Neuron (in vitro differentiated cells): ENCODE data around the gene ZNF3.

Experiments
- H2AFZ ChIP-seq: one replicate; pipeline ENCODE4 v1.6.1; 2013; ENCODE audit warnings: low read depth, mild to moderate bottlenecking, inconsistent platforms, low read length, moderate library complexity
- H3K27me3 ChIP-seq: one replicate; pipeline ENCODE4 v1.6.1; 2013; ENCODE audit warnings: low read length; ENCODE audit not compliant: insufficient read depth
- H3K36me3 ChIP-seq: one replicate; pipeline ENCODE4 v1.6.1; 2013; ENCODE audit warnings: low read length; ENCODE audit not compliant: insufficient read depth
- H3K4me1 ChIP-seq: one replicate; pipeline ENCODE4 v1.6.1; 2013; ENCODE audit warnings: low read length; ENCODE audit not compliant: insufficient read depth
- H3K4me3 ChIP-seq: 2 replicates; pipeline ENCODE4 v1.5.1; 2013; ENCODE audit warnings: mild to moderate bottlenecking, low read length, moderate library complexity
- H3K9me3 ChIP-seq: one replicate; pipeline ENCODE4 v1.6.1; 2013; ENCODE audit warnings: low read length

The ZNF3 gene

DNA sequence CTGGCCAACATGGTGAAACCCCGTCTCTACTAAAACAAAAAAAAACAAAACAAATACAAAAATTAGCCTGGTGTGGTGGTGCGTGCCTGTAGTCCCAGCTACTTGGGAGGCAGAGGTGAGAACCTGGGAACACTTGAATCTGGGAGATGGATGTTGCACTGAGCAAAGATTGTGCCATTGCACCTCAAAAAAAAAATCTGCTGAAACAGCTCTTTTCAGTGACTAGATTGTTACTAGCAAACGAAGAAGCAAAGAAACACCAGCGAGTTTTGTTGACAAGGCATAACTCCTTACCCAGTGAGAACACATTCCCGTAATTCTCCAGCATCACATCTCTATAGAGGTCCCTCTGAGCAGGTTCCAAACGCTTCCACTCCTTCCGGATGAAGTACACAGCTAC lies 6.7 kb downstream of the ZNF3 start:
- Histone ChIP-seq H3K4me1 (peaks cover 10% of the 10 kb centered on the region), H2AFZ (no peak overlapping the region), H3K36me3 (peaks cover 96% of the 10 kb centered on the region), H3K9me3 (peaks cover 60% of the 10 kb centered on the region), H3K27me3 (no peaks in the 10 kb centered on the region), H3K4me3 (no peak overlapping the region)

DNA sequence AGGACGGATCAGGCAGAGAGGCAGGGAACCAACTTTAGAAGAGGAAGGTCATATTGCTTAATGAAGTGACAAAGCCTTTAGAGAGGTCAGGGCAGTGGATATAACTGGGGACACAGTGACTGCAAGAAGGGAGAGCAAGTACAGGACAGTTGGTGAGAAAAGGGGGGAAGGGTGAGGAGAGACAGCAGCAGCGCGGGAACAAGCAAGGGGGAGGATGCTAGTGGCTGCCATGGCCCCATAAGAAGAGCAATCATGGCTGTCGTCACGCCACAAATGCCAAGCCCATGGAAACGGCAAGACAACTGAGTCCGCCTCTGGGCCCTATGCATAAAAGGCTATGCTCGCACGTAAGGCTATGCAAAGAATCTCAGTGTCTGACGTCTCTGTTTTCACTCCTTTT lies 9.1 kb downstream of the ZNF3 start:
- Histone ChIP-seq H3K9me3 (peaks cover 60% of the 10 kb centered on the region), H3K4me3 (no peak overlapping the region), H2AFZ (no peak overlapping the region), H3K27me3 (no peaks in the 10 kb centered on the region), H3K4me1 (no peaks in the 10 kb centered on the region), H3K36me3 (peaks cover 88% of the 10 kb centered on the region)

DNA sequence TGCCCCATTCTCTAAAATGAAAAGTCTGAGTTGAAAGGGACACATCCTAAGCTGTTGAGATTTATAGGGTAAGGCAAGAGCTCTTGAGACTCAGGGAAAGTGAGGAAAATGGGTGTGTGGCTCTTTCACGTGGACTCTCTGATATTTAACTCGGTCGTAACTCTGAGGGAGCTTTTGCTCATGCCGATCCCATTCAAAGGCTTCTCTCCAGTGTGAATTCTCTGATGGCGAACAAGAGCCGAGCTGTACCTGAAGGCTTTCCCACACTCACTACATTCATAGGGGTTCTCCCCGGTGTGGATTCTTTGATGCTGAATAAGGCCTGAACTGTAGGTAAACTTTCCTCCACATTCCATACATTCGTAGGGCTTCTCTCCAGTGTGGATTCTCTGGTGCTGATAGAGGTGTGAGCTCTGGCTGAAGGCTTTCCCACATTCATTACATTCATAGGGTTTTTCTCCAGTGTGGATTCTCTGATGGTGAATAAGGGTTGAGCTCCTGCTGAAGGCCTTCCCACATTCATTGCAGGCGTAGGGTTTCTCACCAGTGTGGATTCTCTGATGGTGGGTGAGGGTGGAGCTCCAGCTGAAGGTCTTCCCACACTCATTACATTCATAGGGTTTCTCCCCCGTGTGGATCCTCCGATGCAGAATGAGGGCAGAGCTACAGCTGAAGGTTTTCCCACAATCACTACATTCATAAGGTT lies 10.4 kb downstream of the ZNF3 start:
- Histone ChIP-seq H3K36me3 (peaks cover 77% of the 10 kb centered on the region), H3K27me3 (no peaks in the 10 kb centered on the region)

DNA sequence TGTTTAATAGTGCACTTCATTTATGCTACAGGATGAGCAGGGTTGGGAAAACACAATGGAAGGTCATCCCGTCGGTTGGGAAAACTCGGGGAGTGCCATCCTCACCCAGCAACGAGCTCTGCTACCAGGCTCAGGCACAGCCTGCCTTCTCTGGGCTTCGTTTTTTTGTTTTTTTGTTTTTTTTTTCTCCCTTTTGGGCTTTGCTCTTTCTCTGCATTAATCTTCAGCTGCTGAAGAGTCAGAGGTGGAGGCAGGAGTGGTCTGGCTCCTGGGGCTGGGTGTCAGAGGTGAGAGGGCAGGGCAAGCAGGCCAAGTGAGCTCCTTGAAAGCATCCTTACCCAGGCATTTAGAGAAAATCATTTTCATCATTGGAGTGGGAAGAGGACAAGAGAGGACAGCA lies 11.5 kb downstream of the ZNF3 start:
- Histone ChIP-seq H3K4me3 (no peak overlapping the region), H3K4me1 (no peaks in the 10 kb centered on the region), H3K27me3 (no peaks in the 10 kb centered on the region), H3K36me3 (peaks cover 73% of the 10 kb centered on the region), H3K9me3 (peaks cover 48% of the 10 kb centered on the region), H2AFZ (no peak overlapping the region)

More for the DNA sequence above, 10.4 kb downstream of the ZNF3 start:
- Histone ChIP-seq H3K4me1 (no peaks in the 10 kb centered on the region), H3K4me3 (no peak overlapping the region), H2AFZ (no peak overlapping the region), H3K9me3 (peaks cover 55% of the 10 kb centered on the region)

- H3K36me3 ChIP-seq = peaks cover 63% of the 10 kb centered on the region
- H3K4me1 ChIP-seq = no peaks in the 10 kb centered on the region
- H3K27me3 ChIP-seq = no peaks in the 10 kb centered on the region
- no peak overlapping the region for H3K4me3 ChIP-seq
- H2AFZ ChIP-seq = no peak overlapping the region
- peaks cover 22% of the 10 kb centered on the region for H3K9me3 ChIP-seq
These were observed 14.6 kb downstream of the ZNF3 start for GRCh38 chr7:100066953-100067352.

GRCh38 chr7:100065452-100066186 lies 15.9 kb downstream of the ZNF3 start:
- peaks cover 62% of the 10 kb centered on the region for H3K36me3 ChIP-seq
- peaks cover 9% of the 10 kb centered on the region for H3K9me3 ChIP-seq
- no peaks in the 10 kb centered on the region for H3K4me1 ChIP-seq

GRCh38 chr7:100064162-100064561 lies 17.4 kb downstream of the ZNF3 start:
- Histone ChIP-seq H3K27me3 (no peaks in the 10 kb centered on the region), H3K4me1 (no peaks in the 10 kb centered on the region), H3K9me3 (no peaks in the 10 kb centered on the region), H3K36me3 (peaks cover 51% of the 10 kb centered on the region), H2AFZ (no peak overlapping the region), H3K4me3 (no peak overlapping the region)

More at GRCh38 chr7:100065452-100066186, 15.9 kb downstream of the ZNF3 start:
- Histone ChIP-seq H3K4me3 (no peak overlapping the region), H2AFZ (no peak overlapping the region), H3K27me3 (no peaks in the 10 kb centered on the region)

DNA sequence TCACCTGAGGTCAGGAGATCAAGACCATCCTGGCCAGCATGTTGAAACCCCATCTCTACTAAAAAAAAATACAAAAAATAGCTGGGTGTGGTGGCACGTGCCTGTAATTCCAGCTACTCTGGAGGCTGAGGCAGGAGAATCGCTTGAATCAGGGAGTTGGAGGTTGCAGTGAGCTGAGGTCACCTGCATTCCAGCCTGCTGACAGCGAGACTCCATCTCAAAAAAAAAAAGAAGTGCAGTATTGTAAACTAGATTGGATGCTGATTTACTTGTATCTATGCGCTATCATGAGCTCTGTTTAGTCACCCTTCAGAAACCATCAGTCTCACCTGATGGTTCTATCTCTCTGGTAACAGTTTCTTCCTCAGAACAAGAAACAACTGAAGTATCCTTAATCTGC lies 18.1 kb downstream of the ZNF3 start:
- Histone ChIP-seq H3K4me1 (no peaks in the 10 kb centered on the region), H3K27me3 (no peaks in the 10 kb centered on the region), H2AFZ (no peak overlapping the region), H3K9me3 (no peaks in the 10 kb centered on the region), H3K4me3 (no peak overlapping the region), H3K36me3 (peaks cover 55% of the 10 kb centered on the region)

DNA sequence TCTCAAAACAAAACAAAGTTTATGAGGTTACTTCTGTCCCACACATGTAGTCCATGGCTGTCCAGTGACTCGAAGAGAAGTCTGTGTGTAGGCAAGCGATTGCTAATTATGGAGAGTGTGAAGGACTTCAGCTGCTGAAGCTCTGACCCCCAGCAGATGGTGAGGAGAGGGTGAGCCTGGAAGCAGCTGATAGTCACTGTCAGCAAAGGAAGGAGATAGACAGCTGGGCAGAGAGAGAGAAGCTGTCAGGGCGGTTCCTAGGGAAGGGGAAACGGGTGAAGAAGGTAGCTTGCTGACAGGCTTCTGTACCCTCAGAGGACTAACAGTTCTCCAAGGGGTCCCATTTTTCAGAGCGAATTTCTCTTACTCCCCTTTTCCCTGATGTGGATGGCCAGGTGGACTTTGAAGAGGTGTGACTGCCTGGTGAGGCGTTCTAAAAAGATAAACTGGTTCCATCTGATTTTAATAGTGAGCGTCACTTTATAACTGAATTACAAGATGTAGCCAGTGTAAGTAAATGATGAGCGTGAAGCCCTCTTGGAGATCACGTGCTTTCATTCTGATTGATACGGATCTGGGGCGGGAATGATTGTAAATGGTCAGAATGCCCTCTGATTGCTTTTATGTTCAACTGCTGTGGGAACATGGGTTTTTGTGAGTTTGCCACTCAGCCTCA lies 19.9 kb downstream of the ZNF3 start:
- Histone ChIP-seq H2AFZ (no peak overlapping the region), H3K27me3 (no peaks in the 10 kb centered on the region), H3K9me3 (no peaks in the 10 kb centered on the region), H3K4me1 (no peaks in the 10 kb centered on the region), H3K36me3 (peaks cover 68% of the 10 kb centered on the region), H3K4me3 (no peak overlapping the region)

- H3K4me3 ChIP-seq = no peak overlapping the region
- H3K4me1 ChIP-seq = no peaks in the 10 kb centered on the region
These were observed 22.2 kb downstream of the ZNF3 start for GRCh38 chr7:100059251-100059739.

GRCh38 chr7:100057006-100057405 lies 24.5 kb downstream of the ZNF3 start:
- Histone ChIP-seq H3K27me3 (no peaks in the 10 kb centered on the region), H3K4me1 (no peaks in the 10 kb centered on the region), H3K9me3 (no peaks in the 10 kb centered on the region), H3K4me3 (no peak overlapping the region), H3K36me3 (peaks cover 53% of the 10 kb centered on the region), H2AFZ (no peak overlapping the region)

More at GRCh38 chr7:100059251-100059739, 22.2 kb downstream of the ZNF3 start:
- peaks cover 59% of the 10 kb centered on the region for H3K36me3 ChIP-seq
- no peaks in the 10 kb centered on the region for H3K9me3 ChIP-seq
- H2AFZ ChIP-seq = no peak overlapping the region
- H3K27me3 ChIP-seq = no peaks in the 10 kb centered on the region

DNA sequence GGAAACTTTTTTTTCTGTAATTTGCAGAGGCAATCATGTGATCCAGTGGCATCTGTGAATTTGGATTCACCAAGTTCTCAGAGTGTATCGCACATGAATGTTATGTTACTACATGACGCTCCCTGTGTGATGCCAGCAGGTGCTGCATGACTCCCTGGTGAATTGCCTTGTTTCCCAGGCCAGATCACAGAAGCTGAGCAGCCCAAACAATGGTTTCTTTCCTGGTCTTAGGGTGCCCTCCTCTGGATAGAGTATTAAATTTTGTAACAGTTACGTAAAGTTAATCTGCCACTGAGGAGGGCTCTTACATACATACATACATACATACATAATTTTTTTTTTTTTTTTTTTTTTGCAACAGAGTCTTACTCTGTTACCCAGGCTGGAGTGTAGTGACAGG lies 28.3 kb downstream of the ZNF3 start:
- Histone ChIP-seq H3K27me3 (no peaks in the 10 kb centered on the region), H3K36me3 (peaks cover 33% of the 10 kb centered on the region), H3K4me3 (no peak overlapping the region), H2AFZ (no peak overlapping the region), H3K9me3 (no peaks in the 10 kb centered on the region), H3K4me1 (peaks cover 2% of the 10 kb centered on the region)

DNA sequence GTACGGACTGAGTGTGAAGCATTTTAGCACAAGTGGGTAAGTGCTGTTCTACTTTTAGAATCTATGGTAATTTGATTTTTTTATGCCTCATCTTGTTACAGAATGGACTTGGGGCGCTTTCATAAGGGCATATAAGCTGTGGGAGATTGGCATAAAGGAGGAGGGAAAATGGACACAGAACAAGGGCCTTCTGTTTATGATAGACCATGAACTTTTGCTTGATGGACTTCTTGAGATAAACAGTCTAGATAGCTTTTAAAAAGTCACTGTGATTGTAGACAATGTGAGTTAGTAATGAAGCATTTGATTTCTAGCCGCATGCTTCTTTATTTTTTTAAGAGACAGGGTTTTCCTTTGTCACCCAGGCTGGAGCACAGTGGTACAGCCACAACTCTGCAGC lies 29.9 kb downstream of the ZNF3 start:
- peaks cover 2% of the 10 kb centered on the region for H3K4me1 ChIP-seq
- no peaks in the 10 kb centered on the region for H3K27me3 ChIP-seq
- no peak overlapping the region for H3K4me3 ChIP-seq
- H3K36me3 ChIP-seq = peaks cover 17% of the 10 kb centered on the region
- no peak overlapping the region for H2AFZ ChIP-seq
- H3K9me3 ChIP-seq = no peaks in the 10 kb centered on the region
